Transverse colon (tissue), 3 donors: ENCODE results near the gene EVC.

Experiments used
- CTCF ChIP-seq, 5 experiments: fragments of 200-600 bp in 3 of 5; fragments of 450-650 bp in 2 of 5; sonication (generic) in 3 of 5; IDR thresholded peaks; 1 replicate in 2 of 5; 2 replicates in 3 of 5; pipeline ENCODE4 v1.5.1; 2016 to 2017; ENCODE audit warnings: antibody characterized with exemption in 5 of 5, inconsistent platforms in 3 of 5, mild to moderate bottlenecking in 2 of 5, moderate library complexity in 1 of 5
- EP300 ChIP-seq: sonication (generic); formaldehyde crosslinking; IDR thresholded peaks from one replicate; pipeline ENCODE4 v1.6.1; 2017; ENCODE audit warnings: antibody characterized with exemption, low read depth
- POLR2A ChIP-seq: fragments of 450-650 bp; IDR thresholded peaks from one replicate; pipeline ENCODE4 v1.6.1; 2016; ENCODE audit warnings: antibody characterized with exemption, mild to moderate bottlenecking, moderate library complexity

GRCh38 chr4:5812506-5813229 lies 101.7 kb downstream of the EVC start:
- TF ChIP-seq POLR2A (no peak), CTCF (IDR thresholded peaks at IDR 0.05) (peak; percentile 57 to 66 (median 61)), EP300 (no peak)
